Neural cell (in vitro differentiated cells): ENCODE measurements around the gene MPPED1. TPM values are rescaled to one million over a fixed set of nuclear protein-coding genes. Genes with fewer than 3 reads are reported as not detected.

ENCODE experiments used
- H2AFZ ChIP-seq: fragments of 200-600, 300-800 bp; sonication (generic), shearing (Covaris generic); 2 replicates; pipeline ENCODE4 v1.6.0; 2014; ENCODE audit warnings: low read depth, mild to moderate bottlenecking, antibody characterized with exemption, low read length, moderate library complexity
- H3F3A ChIP-seq: fragments of 200-600 bp; shearing (Covaris generic); 2 replicates; pipeline ENCODE4 v1.6.1; 2016; ENCODE audit warnings: mild to moderate bottlenecking, moderate library complexity, mixed read lengths, antibody characterized with exemption, low read length; ENCODE audit not compliant: insufficient read depth, poor library complexity, severe bottlenecking
- H3K27ac ChIP-seq: fragments of 200-600, 300-800 bp; sonication (generic), shearing (Covaris generic); 2 replicates; pipeline ENCODE4 v1.5.1; 2014; ENCODE audit warnings: mild to moderate bottlenecking, low read length, moderate library complexity
- H3K27me3 ChIP-seq: fragments of 300-800, 200-600 bp; sonication (generic), shearing (Covaris generic); 2 replicates; pipeline ENCODE4 v1.6.0; 2014; ENCODE audit warnings: mild to moderate bottlenecking, low read depth, low read length, moderate library complexity; ENCODE audit not compliant: insufficient read depth
- H3K36me3 ChIP-seq: fragments of 300-800, 200-600 bp; sonication (generic), shearing (Covaris generic); 2 replicates; pipeline ENCODE4 v1.5.1; 2014; ENCODE audit warnings: mild to moderate bottlenecking, antibody characterized with exemption, low read length, moderate library complexity; ENCODE audit not compliant: insufficient read depth
- H3K4me2 ChIP-seq: fragments of 300-800, 200-600 bp; sonication (generic), shearing (Covaris generic); 2 replicates; pipeline ENCODE4 v1.6.0; 2014; ENCODE audit warnings: mild to moderate bottlenecking, low read length
- H3K4me3 ChIP-seq: fragments of 300-800, 200-600 bp; sonication (generic), shearing (Covaris generic); 2 replicates; pipeline ENCODE4 v1.5.1; 2014; ENCODE audit warnings: mild to moderate bottlenecking, low read length, moderate library complexity
- H3K79me2 ChIP-seq: fragments of 200-600 bp; shearing (Covaris generic); replicated peaks from 2 replicates; pipeline ENCODE4 v1.6.0; 2014; ENCODE audit warnings: mild to moderate bottlenecking, low read length, moderate library complexity; ENCODE audit not compliant: insufficient read depth
- H3K9ac ChIP-seq: fragments of 300-800, 200-600 bp; sonication (generic), shearing (Covaris generic); 2 replicates; pipeline ENCODE4 v1.6.1; 2016; ENCODE audit warnings: mild to moderate bottlenecking, low read length, mixed read lengths
- H3K9me2 ChIP-seq: fragments of 200-600 bp; shearing (Covaris generic); 2 replicates; pipeline ENCODE4 v1.6.1; 2016; ENCODE audit warnings: mild to moderate bottlenecking, low read length, mixed read lengths; ENCODE audit not compliant: insufficient read depth
- H3K9me3 ChIP-seq: fragments of 200-600, 300-800 bp; sonication (generic), shearing (Covaris generic); 2 replicates; pipeline ENCODE4 v1.6.1; 2016; ENCODE audit warnings: mild to moderate bottlenecking, mixed run types, low read length, moderate library complexity, mixed read lengths
- H4K20me1 ChIP-seq: fragments of 200-600 bp; shearing (Covaris generic); 2 replicates; pipeline ENCODE4 v1.6.1; 2016; ENCODE audit warnings: mild to moderate bottlenecking, mixed run types; ENCODE audit not compliant: insufficient read depth
- CTCF ChIP-seq: fragments of 450-650 bp; IDR thresholded peaks from 2 replicates; pipeline ENCODE4 v1.5.1; 2014; ENCODE audit warnings: antibody characterized with exemption, mild to moderate bottlenecking, moderate library complexity; ENCODE audit not compliant: poor library complexity, severe bottlenecking
- EP300 ChIP-seq: fragments of 450-650 bp; conservative IDR thresholded peaks from 2 replicates; pipeline ENCODE4 v1.6.1; 2014; ENCODE audit warnings: antibody characterized with exemption, mild to moderate bottlenecking, moderate library complexity; ENCODE audit not compliant: poor library complexity, severe bottlenecking
- EZH2 ChIP-seq: fragments of 200-600, 300-800 bp; shearing (Covaris generic), sonication (generic); IDR thresholded peaks from 2 replicates; pipeline ENCODE4 v1.6.1; 2014; ENCODE audit warnings: antibody characterized with exemption, low read length, borderline replicate concordance, mild to moderate bottlenecking; ENCODE audit not compliant: insufficient read depth, poor library complexity, severe bottlenecking
- MXI1 ChIP-seq: fragments of 450-650 bp; conservative IDR thresholded peaks from 2 replicates; pipeline ENCODE4 v1.6.1; 2014; ENCODE audit warnings: antibody characterized with exemption, mild to moderate bottlenecking; ENCODE audit not compliant: poor library complexity, severe bottlenecking
- POLR2AphosphoS5 ChIP-seq: IDR thresholded peaks from 2 replicates; pipeline ENCODE4 v1.6.1; 2012
- RAD21 ChIP-seq: fragments of 450-650 bp; conservative IDR thresholded peaks from 2 replicates; pipeline ENCODE4 v1.6.1; 2014; ENCODE audit warnings: antibody characterized with exemption, mild to moderate bottlenecking, moderate library complexity
- REST ChIP-seq: IDR thresholded peaks from 2 replicates; pipeline ENCODE4 v1.6.1; 2012; ENCODE audit warnings: borderline replicate concordance
- SMC3 ChIP-seq: fragments of 450-650 bp; conservative IDR thresholded peaks from 2 replicates; pipeline ENCODE4 v1.6.1; 2014; ENCODE audit warnings: antibody characterized with exemption, mild to moderate bottlenecking, moderate library complexity; ENCODE audit not compliant: poor library complexity
- TAF1 ChIP-seq: IDR thresholded peaks from 2 replicates; pipeline ENCODE4 v1.6.1; 2012; ENCODE audit warnings: low read depth
- polyA plus RNA-seq: library from polyadenylated mRNA; depleted of rRNA; stranded (reverse); fragments of >200 nt; gene quantifications from 2 replicates; pipeline ENCODE4 v1.2.3, GENCODE V29; 2014

Gene MPPED1
- polyA plus RNA-seq, 1 donor from 2014 or later: 33.4 TPM

GRCh38 chr22:43533656-43534428 lies 122.0 kb downstream of the MPPED1 start:
- Histone ChIP-seq H3K4me2 (no peak overlapping the region), H4K20me1 (no peaks in the 10 kb centered on the region), H3K4me3 (no peak overlapping the region), H3K79me2 (no peaks in the 10 kb centered on the region), H3F3A (no peaks in the 10 kb centered on the region), H3K36me3 (no peaks in the 10 kb centered on the region), H3K27ac (no peak overlapping the region), H3K9ac (no peak overlapping the region), H3K9me2 (no peaks in the 10 kb centered on the region), H3K9me3 (peaks cover 4% of the 10 kb centered on the region), H3K27me3 (no peaks in the 10 kb centered on the region), H2AFZ (no peak overlapping the region)
- TF ChIP-seq TAF1 (no peak), EZH2 (no peak), SMC3 (no peak), POLR2AphosphoS5 (no peak), CTCF (no peak), RAD21 (no peak), EP300 (no peak), MXI1 (no peak), REST (no peak)

GRCh38 chr22:43534916-43535315 lies 123.1 kb downstream of the MPPED1 start:
- H3K27ac ChIP-seq: no peak overlapping the region
- no peak for TF ChIP-seq EP300
- TF ChIP-seq MXI1: no peak
- no peak for TF ChIP-seq REST
- TF ChIP-seq SMC3: no peak
- no peak for TF ChIP-seq EZH2
- TF ChIP-seq POLR2AphosphoS5: no peak
- TF ChIP-seq RAD21: no peak
- no peak for TF ChIP-seq TAF1
- TF ChIP-seq CTCF: no peak

More at GRCh38 chr22:43534916-43535315, 123.1 kb downstream of the MPPED1 start:
- Histone ChIP-seq H3K79me2 (no peaks in the 10 kb centered on the region), H4K20me1 (no peaks in the 10 kb centered on the region), H2AFZ (no peak overlapping the region), H3K9me3 (peaks cover 4% of the 10 kb centered on the region), H3K27me3 (no peaks in the 10 kb centered on the region), H3K4me2 (no peak overlapping the region), H3F3A (no peaks in the 10 kb centered on the region), H3K4me3 (no peak overlapping the region), H3K9me2 (no peaks in the 10 kb centered on the region), H3K9ac (no peak overlapping the region), H3K36me3 (no peaks in the 10 kb centered on the region)
